GM12878 (cell line): ENCODE data around the gene TNRC18. TPM values are rescaled to one million over a fixed set of nuclear protein-coding genes. Genes with fewer than 3 reads are reported as not detected.

Experiments
- ATAC-seq: fragments of 200-7000 bp; cut with Tn5 transposase; 3 replicates; pipeline ENCODE4 v1.9.1; 2020; ENCODE audit warnings: mild to moderate bottlenecking, moderate library complexity
- BruUV-seq: library from RNA; stranded (reverse); fragments of 400-500 nt; replicated peaks from 2 replicates; lab custom pipeline; 2021; lab: Mats Ljungman, UMichigan
- CTCF ChIA-PET: fragments of 300-600 bp; sonication (Branson Sonifier 250); formaldehyde crosslinking; extraction: SDS; loops from one replicate; lab custom pipeline; 2021; ENCODE audit warnings: inconsistent platforms; lab: Yijun Ruan, JAX
- POLR2A ChIA-PET: fragments of 350-600 bp; formaldehyde crosslinking; extraction: SDS; loops from one replicate; lab custom pipeline; 2021; ENCODE audit warnings: inconsistent platforms; lab: Charles Lee
- RAD21 ChIA-PET: fragments of 300-600 bp; sonication (Branson Sonifier 250); formaldehyde crosslinking; loops from one replicate; lab custom pipeline; 2023; ENCODE audit warnings: antibody characterized with exemption; ENCODE audit not compliant: unreplicated experiment; lab: Charles Lee
- SMC1A ChIA-PET: fragments of 300-600 bp; sonication (Branson Sonifier 250); formaldehyde crosslinking; loops from one replicate; lab custom pipeline; 2023; ENCODE audit not compliant: unreplicated experiment, uncharacterized antibody; lab: Charles Lee
- DNase-seq: peaks from one replicate; pipeline ENCODE4 v3.0.0-alpha.2; 2011; ENCODE audit warnings: low read depth, low spot score
- FAIRE-seq: peaks from 3 replicates; lab custom pipeline; 2011; peaks lifted over from hg19 to GRCh38; lab: Jason Lieb, UNC
- H2AFZ ChIP-seq: 2 replicates; pipeline ENCODE4 v1.6.0; 2011; ENCODE audit warnings: low read depth, low read length, control low read depth; ENCODE audit not compliant: control insufficient read depth
- H3K27ac ChIP-seq: 2 replicates; pipeline ENCODE4 v1.5.1; 2011; ENCODE audit warnings: control low read depth; ENCODE audit not compliant: control insufficient read depth, insufficient read depth
- H3K27me3 ChIP-seq, 2 experiments: replicated peaks in 1 of 2; 2 replicates each; pipeline versions ENCODE4 v1.6.0 to v1.6.1; 2011; ENCODE audit warnings: low read length in 1 of 2; ENCODE audit not compliant: control insufficient read depth in 2 of 2, insufficient read depth in 2 of 2
- H3K36me3 ChIP-seq, 2 experiments: 2 replicates each; pipeline ENCODE4 v1.5.1; 2011; ENCODE audit warnings: low read length in 1 of 2; ENCODE audit not compliant: control insufficient read depth in 2 of 2, insufficient read depth in 2 of 2
- H3K4me1 ChIP-seq: 2 replicates; pipeline ENCODE4 v1.6.1; 2011; ENCODE audit warnings: mild to moderate bottlenecking, low read length, moderate library complexity, mixed read lengths; ENCODE audit not compliant: control insufficient read depth, insufficient read depth
- H3K4me2 ChIP-seq: 2 replicates; pipeline ENCODE4 v1.6.0; 2011; ENCODE audit warnings: control low read depth; ENCODE audit not compliant: control insufficient read depth, insufficient read depth
- H3K4me3 ChIP-seq: fragments of 200-600 bp; sonication (generic); 2 replicates; pipeline ENCODE4 v1.5.1; 2016
- H3K79me2 ChIP-seq: 2 replicates; pipeline ENCODE4 v1.6.0; 2011; ENCODE audit warnings: low read length; ENCODE audit not compliant: control insufficient read depth, insufficient read depth
- H3K9ac ChIP-seq: 2 replicates; pipeline ENCODE4 v1.8.0; 2011; ENCODE audit warnings: low read length, control low read depth, mixed read lengths; ENCODE audit not compliant: control insufficient read depth, insufficient read depth
- H3K9me3 ChIP-seq: replicated peaks from 3 replicates; pipeline ENCODE4 v1.5.1; 2011; ENCODE audit warnings: mild to moderate bottlenecking, low read length; ENCODE audit not compliant: control insufficient read depth, insufficient read depth
- H4K20me1 ChIP-seq: 2 replicates; pipeline ENCODE4 v1.6.0; 2011; ENCODE audit not compliant: control insufficient read depth, insufficient read depth
- NRF1 ChIP-seq: conservative IDR thresholded peaks from 2 replicates; pipeline ENCODE4 v1.6.1; 2011; ENCODE audit warnings: mild to moderate bottlenecking, low read depth, low read length, improper control_type of control experiment
- SPI1 ChIP-seq: IDR thresholded peaks from 2 replicates; pipeline ENCODE4 v1.6.1; 2011; ENCODE audit warnings: low read depth, mild to moderate bottlenecking, low read length, moderate library complexity, borderline replicate concordance; ENCODE audit not compliant: insufficient read depth
- WGBS: methylation state at CpG from one replicate; pipeline ENCODE4 v1.1.6; 2016; ENCODE audit warnings: low lambda C conversion rate; ENCODE audit not compliant: insufficient replicate concordance, insufficient coverage; ENCODE audit errors: missing lambda C conversion rate; 5-methylcytosine and 5-hydroxymethylcytosine counted together
- in situ Hi-C: fragments of 300-500 bp; cut with MboI; formaldehyde crosslinking; loops from 9 replicates; pipeline ENCODE4 v1.14.3; 2018; ENCODE audit warnings: mixed read lengths
- intact Hi-C: fragments of 100-400 bp; cut with micrococcal nuclease; formaldehyde crosslinking; loops from one replicate; pipeline ENCODE4 v1.14.2; 2022; ENCODE audit not compliant: unreplicated experiment
- polyA plus RNA-seq, 11 experiments: library from polyadenylated mRNA; depleted of rRNA in 4 of 11; unstranded in 6 of 11; stranded (reverse) in 5 of 11; fragments of >200 nt; fragmentation: Nextera tagmentation in 4 of 11; fragmentation: Illumina TruSeq in 1 of 11; extraction: Ambion mirVana in 4 of 11; extraction: Trizol in 1 of 11; gene quantifications; 1 replicate in 1 of 11; 2 replicates in 10 of 11; pipeline versions ENCODE4 v1.2.1 to v1.2.3, GENCODE V29; 2011 to 2016; ENCODE audit warnings: inconsistent platforms in 2 of 11, missing spikeins in 2 of 11, low read depth in 1 of 11
- total RNA-seq, 4 experiments: library from RNA; depleted of rRNA in 3 of 4; stranded (reverse); fragments of >200 nt in 3 of 4; fragmentation: Illumina TruSeq in 1 of 4; extraction: Trizol in 1 of 4; gene quantifications; 2 replicates each; pipeline versions ENCODE4 v1.2.1 to v1.2.3, GENCODE V29; 2013 to 2021
- TF ChIP-seq, protein P1 (sequence below): fragments of 450-650 bp; conservative IDR thresholded peaks from 2 replicates; pipeline ENCODE4 v1.6.1; 2017; ENCODE audit warnings: mild to moderate bottlenecking, moderate library complexity

The TNRC18 gene
- total and polyA plus RNA-seq, 10 of the 15 experiments (the other 5 are each of a cell fraction or from before 2014, with no cell fraction given): 0.02 to 31.7 (median 5.4) TPM

DNA sequence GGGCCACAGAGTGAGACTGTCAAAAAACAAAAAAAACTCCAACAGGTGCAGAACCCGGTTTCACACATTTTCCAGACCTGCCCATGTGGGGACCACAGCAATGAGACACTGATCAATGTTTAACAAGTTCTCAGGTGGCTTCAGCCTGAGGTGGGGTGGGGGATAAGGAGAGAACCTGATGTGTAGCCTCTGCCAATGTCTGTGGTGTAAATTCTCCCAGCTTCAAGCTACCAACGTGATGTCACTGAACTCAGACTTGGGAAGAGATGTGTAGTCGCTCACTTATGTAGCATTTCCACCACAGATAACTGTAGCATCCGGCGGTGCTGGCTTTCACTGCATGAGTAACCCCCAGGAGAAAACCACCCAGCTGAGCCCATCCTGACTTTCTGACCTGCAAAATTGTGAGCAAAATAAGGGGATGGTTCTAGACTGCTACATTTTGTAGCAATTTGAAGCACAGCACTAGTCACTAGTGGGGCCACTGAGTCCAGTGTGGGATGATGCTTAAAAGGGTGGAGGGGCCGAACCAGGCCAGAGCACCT lies 13.8 kb upstream of the TNRC18 start:
- no TSS peak for BruUV-seq
- no peak overlapping the region for H3K4me3 ChIP-seq
- peaks cover 10% of the 10 kb centered on the region for H3K4me1 ChIP-seq
- no peaks in the 10 kb centered on the region for H3K36me3 ChIP-seq
- no peak overlapping the region for H3K4me2 ChIP-seq
- 81% methylated on average over 6 of the region's 6 CpGs for WGBS
- SMC1A ChIA-PET: interaction anchor here (1.4 to 2.4 kb wide), 4 partner anchors 10 to 121 kb away, joined by 4 to 10 read pairs (median 6); no protein-coding TSS in a partner anchor
- ATAC-seq: no peak
- RAD21 ChIA-PET: interaction anchor here (0.9 to 4.3 kb wide), 4 partner anchors 8 to 40 kb away, joined by 3 to 23 read pairs (median 10); no protein-coding TSS in a partner anchor
- H3K27me3 ChIP-seq: peaks cover 0 to 1% of the 10 kb centered on the region in 2 experiments; a peak in 3 of 4 replicates
- H3K9ac ChIP-seq: no peak overlapping the region
- POLR2A ChIA-PET: interaction anchor here (1.2 kb wide), 1 partner anchor 39 kb away, joined by 5 read pairs; no protein-coding TSS in a partner anchor
- TF ChIP-seq NRF1: no peak
- no peak for TF ChIP-seq SPI1
- TF ChIP-seq, protein P1, sequence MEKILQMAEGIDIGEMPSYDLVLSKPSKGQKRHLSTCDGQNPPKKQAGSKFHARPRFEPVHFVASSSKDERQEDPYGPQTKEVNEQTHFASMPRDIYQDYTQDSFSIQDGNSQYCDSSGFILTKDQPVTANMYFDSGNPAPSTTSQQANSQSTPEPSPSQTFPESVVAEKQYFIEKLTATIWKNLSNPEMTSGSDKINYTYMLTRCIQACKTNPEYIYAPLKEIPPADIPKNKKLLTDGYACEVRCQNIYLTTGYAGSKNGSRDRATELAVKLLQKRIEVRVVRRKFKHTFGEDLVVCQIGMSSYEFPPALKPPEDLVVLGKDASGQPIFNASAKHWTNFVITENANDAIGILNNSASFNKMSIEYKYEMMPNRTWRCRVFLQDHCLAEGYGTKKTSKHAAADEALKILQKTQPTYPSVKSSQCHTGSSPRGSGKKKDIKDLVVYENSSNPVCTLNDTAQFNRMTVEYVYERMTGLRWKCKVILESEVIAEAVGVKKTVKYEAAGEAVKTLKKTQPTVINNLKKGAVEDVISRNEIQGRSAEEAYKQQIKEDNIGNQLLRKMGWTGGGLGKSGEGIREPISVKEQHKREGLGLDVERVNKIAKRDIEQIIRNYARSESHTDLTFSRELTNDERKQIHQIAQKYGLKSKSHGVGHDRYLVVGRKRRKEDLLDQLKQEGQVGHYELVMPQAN: no peak
- in situ Hi-C loops: no loop called here
- no peak overlapping the region for H2AFZ ChIP-seq
- H3K9me3 ChIP-seq: peaks cover 2% of the 10 kb centered on the region; the same call in 1 of the 3 replicates
- intact Hi-C loops: no loop called here
- no peak for DNase-seq
- CTCF ChIA-PET: interaction anchor here (0.7 to 2.6 kb wide), 6 partner anchors 13 to 197 kb away, joined by 3 to 12 read pairs (median 5); no protein-coding TSS in a partner anchor
- FAIRE-seq: no peak
- H3K79me2 ChIP-seq: no peaks in the 10 kb centered on the region
- H3K27ac ChIP-seq: no peak overlapping the region
- no peaks in the 10 kb centered on the region for H4K20me1 ChIP-seq
